ENCODE results near the gene CRYL1. TPM values are rescaled to one million over a fixed set of nuclear protein-coding genes. Genes with fewer than 3 reads are reported as not detected.

Gene CRYL1
- total and polyA plus RNA-seq, 2 of the 4 experiments (the other 2 are of a cell fraction) = 11.7 to 16.4 TPM

- in situ Hi-C loops (cut with MboI; ENCODE audit: low sequenced_read_pairs) = no loop called here
- no peak overlapping the region for H3K23ac ChIP-seq (ENCODE audit: low read depth, low read length)
- ChIA-PET CTCF (no interaction called here), POLR2A (ENCODE audit: unreplicated experiment) (interaction anchor here (0.6 kb wide), 1 partner anchor 19 kb away, joined by 3 read pairs; no protein-coding TSS in a partner anchor)
- no peak overlapping the region for H2AFZ ChIP-seq (replicated peaks; ENCODE audit: low read length, poor library complexity)
- H3K14ac ChIP-seq (replicated peaks; ENCODE audit: low read depth, low read length) = no peak overlapping the region
- ATAC-seq (ENCODE audit: low read depth) (no peak), DNase-seq (no peak)
- no peak overlapping the region for H3K4me3 ChIP-seq (ENCODE audit: insufficient read depth, low read depth, low read length)
- no peak overlapping the region for H2BK5ac ChIP-seq (ENCODE audit: low read depth, low read length, poor library complexity, severe bottlenecking)
- H2BK20ac ChIP-seq (ENCODE audit: low read depth, low read length) = no peak overlapping the region
- H4K8ac ChIP-seq (ENCODE audit: low read depth in 2 of 2, low read length in 2 of 2) = no peak overlapping the region
- no peaks in the 10 kb centered on the region; the same call in 1 of the 2 replicates for H3K9me1 ChIP-seq (ENCODE audit: insufficient read depth, low read length)
- BruUV-seq (replicated peaks) = no TSS peak
- TF ChIP-seq MAZ (IDR thresholded peaks at IDR 0.05; ENCODE audit: borderline replicate concordance, low read depth, low read length) (no peak), CEBPB (IDR thresholded peaks at IDR 0.05; ENCODE audit: low read depth, low read length) (no peak), CHD1 (IDR thresholded peaks at IDR 0.05; ENCODE audit: low read depth, low read length) (no peak), RCOR1 (IDR thresholded peaks at IDR 0.05; ENCODE audit: insufficient replicate concordance, low read length) (no peak), POLR2A (IDR thresholded peaks at IDR 0.05; ENCODE audit: low read depth, low read length) (no peak), BHLHE40 (IDR thresholded peaks at IDR 0.05; ENCODE audit: low read depth, low read length) (no peak), USF2 (IDR thresholded peaks at IDR 0.05; ENCODE audit: low read depth, low read length) (no peak), RAD21 (IDR thresholded peaks at IDR 0.05; ENCODE audit: low read length) (no peak), SMC3 (IDR thresholded peaks at IDR 0.05; ENCODE audit: low read depth, low read length) (no peak), RFX5 (IDR thresholded peaks at IDR 0.05; ENCODE audit: low read depth, low read length) (no peak), FOS (IDR thresholded peaks at IDR 0.05; ENCODE audit: low read depth, low read length) (no peak)
- TF ChIP-seq, protein P1, sequence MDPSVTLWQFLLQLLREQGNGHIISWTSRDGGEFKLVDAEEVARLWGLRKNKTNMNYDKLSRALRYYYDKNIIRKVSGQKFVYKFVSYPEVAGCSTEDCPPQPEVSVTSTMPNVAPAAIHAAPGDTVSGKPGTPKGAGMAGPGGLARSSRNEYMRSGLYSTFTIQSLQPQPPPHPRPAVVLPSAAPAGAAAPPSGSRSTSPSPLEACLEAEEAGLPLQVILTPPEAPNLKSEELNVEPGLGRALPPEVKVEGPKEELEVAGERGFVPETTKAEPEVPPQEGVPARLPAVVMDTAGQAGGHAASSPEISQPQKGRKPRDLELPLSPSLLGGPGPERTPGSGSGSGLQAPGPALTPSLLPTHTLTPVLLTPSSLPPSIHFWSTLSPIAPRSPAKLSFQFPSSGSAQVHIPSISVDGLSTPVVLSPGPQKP (IDR thresholded peaks at IDR 0.05; ENCODE audit: borderline replicate concordance, low read depth, low read length) = no peak
- H2BK15ac ChIP-seq (ENCODE audit: low read depth, low read length) = no peak overlapping the region
- no peaks in the 10 kb centered on the region for H3K36me3 ChIP-seq (ENCODE audit: control insufficient read depth, insufficient read depth, low read length)
- no peak overlapping the region for H4K5ac ChIP-seq (ENCODE audit: low read depth, low read length)
- intact Hi-C loops (cut with micrococcal nuclease) = no loop called here
- no peak overlapping the region for H2AK5ac ChIP-seq (ENCODE audit: low read depth, low read length)
- H3K27ac ChIP-seq (ENCODE audit: insufficient read depth, low read length) = no peak overlapping the region
- no peak overlapping the region for H4K91ac ChIP-seq (ENCODE audit: insufficient read depth, low read depth, low read length)
- no peaks in the 10 kb centered on the region for H3K27me3 ChIP-seq (ENCODE audit: control insufficient read depth, insufficient read depth, low read length)
- H3K4me2 ChIP-seq (ENCODE audit: low read depth, low read length) = no peak overlapping the region
- H3K56ac ChIP-seq (ENCODE audit: extremely low read depth, insufficient read depth, low read length) = no peak overlapping the region
- H2AK9ac ChIP-seq (replicated peaks; ENCODE audit: low read depth, low read length, poor library complexity) = no peak overlapping the region
- H3K4ac ChIP-seq (ENCODE audit: low read depth, low read length) = no peak overlapping the region
- no peak overlapping the region for H3K9ac ChIP-seq (ENCODE audit: low read depth, low read length)
- no peak overlapping the region for H3K18ac ChIP-seq (ENCODE audit: low read depth, low read length)
- dilution Hi-C loops (cut with HindIII; ENCODE audit: low sequenced_read_pairs, unreplicated experiment) = no loop called here
- H3K79me1 ChIP-seq (ENCODE audit: low read depth in 1 of 2, low read length in 2 of 2) = no peaks in the 10 kb centered on the region
- H3K4me1 ChIP-seq (ENCODE audit: control insufficient read depth, insufficient read depth, low read length) = no peaks in the 10 kb centered on the region
- H3K9me3 ChIP-seq (ENCODE audit: control insufficient read depth, insufficient read depth, low read length) = 0 out of 2 replicates have a peak, but pooled peaks cover 2% of the 10 kb centered on the region
- H4K20me1 ChIP-seq (ENCODE audit: insufficient read depth, low read length) = no peaks in the 10 kb centered on the region
- no peak overlapping the region for H2BK120ac ChIP-seq (ENCODE audit: low read depth, low read length)
Observed at GRCh38 chr13:20442375-20442774, 83.3 kb downstream of the CRYL1 start.
